ENCODE measurements around the gene PCSK5.

DNA sequence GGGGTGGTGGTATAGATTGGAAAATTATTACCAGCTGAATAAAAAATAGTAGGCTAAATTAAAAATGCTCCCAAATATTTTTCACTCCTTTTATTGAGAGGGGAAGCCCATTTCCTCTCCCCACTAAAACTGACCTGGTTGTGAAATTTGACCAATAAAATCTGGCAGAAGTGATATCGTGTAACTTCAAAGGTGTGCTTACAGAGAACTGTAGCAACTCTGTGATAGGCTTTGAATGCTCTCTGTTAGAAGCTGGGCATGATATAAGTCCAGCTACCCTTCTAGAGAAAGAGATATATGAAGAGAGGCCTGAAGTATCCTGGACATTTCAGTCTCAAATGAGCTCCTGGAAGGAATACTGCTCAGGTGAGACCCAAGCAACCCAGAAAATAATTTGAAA is 513.9 kb downstream of the PCSK5 start:
- TF ChIP-seq, protein P1, sequence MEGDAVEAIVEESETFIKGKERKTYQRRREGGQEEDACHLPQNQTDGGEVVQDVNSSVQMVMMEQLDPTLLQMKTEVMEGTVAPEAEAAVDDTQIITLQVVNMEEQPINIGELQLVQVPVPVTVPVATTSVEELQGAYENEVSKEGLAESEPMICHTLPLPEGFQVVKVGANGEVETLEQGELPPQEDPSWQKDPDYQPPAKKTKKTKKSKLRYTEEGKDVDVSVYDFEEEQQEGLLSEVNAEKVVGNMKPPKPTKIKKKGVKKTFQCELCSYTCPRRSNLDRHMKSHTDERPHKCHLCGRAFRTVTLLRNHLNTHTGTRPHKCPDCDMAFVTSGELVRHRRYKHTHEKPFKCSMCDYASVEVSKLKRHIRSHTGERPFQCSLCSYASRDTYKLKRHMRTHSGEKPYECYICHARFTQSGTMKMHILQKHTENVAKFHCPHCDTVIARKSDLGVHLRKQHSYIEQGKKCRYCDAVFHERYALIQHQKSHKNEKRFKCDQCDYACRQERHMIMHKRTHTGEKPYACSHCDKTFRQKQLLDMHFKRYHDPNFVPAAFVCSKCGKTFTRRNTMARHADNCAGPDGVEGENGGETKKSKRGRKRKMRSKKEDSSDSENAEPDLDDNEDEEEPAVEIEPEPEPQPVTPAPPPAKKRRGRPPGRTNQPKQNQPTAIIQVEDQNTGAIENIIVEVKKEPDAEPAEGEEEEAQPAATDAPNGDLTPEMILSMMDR (IDR thresholded peaks at IDR 0.05) = no peak
- no peak for TF ChIP-seq EZH2 (IDR thresholded peaks at IDR 0.05; ENCODE audit: borderline replicate concordance, insufficient read depth, low read depth, low read length, poor library complexity, severe bottlenecking)
